ENCODE results near the gene FGGY.

FGGY gene

DNA sequence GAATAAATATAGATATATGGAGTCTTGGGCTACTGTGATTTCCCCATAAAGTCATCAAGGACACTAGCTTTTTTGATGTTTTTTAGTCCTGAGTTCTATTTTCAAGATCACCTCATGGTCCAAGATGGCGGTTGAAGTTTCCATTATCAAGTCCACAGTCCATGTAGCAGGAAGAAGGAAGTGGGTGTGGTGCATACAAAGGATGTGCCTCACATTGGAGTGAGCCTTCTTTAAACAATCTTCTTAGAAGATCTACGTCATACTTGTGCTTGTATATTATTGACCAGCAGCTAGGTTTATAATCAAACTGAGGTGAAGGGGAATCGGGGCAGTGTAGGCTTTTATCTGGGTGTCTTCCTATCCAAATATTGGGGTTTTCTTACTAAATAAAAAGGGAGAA lies 93.4 kb downstream of the FGGY start:
- TF ChIP-seq, protein P1, sequence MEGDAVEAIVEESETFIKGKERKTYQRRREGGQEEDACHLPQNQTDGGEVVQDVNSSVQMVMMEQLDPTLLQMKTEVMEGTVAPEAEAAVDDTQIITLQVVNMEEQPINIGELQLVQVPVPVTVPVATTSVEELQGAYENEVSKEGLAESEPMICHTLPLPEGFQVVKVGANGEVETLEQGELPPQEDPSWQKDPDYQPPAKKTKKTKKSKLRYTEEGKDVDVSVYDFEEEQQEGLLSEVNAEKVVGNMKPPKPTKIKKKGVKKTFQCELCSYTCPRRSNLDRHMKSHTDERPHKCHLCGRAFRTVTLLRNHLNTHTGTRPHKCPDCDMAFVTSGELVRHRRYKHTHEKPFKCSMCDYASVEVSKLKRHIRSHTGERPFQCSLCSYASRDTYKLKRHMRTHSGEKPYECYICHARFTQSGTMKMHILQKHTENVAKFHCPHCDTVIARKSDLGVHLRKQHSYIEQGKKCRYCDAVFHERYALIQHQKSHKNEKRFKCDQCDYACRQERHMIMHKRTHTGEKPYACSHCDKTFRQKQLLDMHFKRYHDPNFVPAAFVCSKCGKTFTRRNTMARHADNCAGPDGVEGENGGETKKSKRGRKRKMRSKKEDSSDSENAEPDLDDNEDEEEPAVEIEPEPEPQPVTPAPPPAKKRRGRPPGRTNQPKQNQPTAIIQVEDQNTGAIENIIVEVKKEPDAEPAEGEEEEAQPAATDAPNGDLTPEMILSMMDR (conservative IDR thresholded peaks at IDR 0.05), result no peak
- H3K27ac ChIP-seq, result no peak overlapping the region

DNA sequence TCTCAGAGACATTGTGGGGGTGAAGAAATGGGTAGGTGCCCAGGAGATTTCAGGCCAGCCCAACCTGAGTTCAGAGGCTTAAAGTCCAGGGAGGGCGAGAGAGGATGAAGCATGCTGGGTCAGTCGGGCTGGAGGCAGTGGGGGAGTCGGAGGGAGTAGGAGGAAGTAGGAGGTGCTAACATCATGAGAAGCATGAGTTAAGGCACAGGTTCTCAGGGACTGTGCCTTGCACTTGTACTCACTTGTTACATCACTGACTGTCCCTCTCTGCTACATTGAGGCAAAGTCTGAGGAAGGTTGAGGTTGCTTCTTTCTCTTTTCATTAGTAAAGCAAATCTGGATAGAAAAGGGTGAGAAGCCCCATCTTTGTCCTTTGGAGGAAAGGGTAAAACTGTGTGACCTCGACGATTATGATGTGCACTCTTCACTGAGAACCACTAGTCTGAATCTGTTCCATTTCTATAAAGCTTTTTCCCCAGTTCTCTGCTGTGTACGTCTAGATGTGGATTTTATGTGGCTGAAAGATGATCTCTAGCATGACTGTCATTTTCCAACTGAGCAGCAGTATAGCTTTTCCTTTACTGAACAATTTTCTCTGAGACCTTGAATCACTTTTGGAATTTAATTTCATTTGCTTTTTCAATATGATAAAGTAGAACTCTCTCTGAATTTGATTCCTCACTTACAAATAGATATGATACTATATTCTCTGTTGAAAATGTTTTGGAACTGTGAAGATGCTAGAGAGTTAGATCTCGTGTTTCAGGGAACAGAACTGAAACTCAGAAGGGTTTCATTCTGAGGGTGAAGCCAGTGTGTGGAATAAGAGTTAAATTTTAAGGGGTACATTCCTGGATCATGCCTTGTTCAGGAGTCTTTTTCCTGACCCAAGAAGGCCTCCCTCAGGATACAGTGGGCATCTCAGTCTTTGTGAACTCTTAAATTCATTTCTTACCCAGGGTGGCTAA lies 94.6 kb downstream of the FGGY start:
- TF ChIP-seq, protein P1 (conservative IDR thresholded peaks at IDR 0.05), result no peak
- H3K27ac ChIP-seq, result no peak overlapping the region

DNA sequence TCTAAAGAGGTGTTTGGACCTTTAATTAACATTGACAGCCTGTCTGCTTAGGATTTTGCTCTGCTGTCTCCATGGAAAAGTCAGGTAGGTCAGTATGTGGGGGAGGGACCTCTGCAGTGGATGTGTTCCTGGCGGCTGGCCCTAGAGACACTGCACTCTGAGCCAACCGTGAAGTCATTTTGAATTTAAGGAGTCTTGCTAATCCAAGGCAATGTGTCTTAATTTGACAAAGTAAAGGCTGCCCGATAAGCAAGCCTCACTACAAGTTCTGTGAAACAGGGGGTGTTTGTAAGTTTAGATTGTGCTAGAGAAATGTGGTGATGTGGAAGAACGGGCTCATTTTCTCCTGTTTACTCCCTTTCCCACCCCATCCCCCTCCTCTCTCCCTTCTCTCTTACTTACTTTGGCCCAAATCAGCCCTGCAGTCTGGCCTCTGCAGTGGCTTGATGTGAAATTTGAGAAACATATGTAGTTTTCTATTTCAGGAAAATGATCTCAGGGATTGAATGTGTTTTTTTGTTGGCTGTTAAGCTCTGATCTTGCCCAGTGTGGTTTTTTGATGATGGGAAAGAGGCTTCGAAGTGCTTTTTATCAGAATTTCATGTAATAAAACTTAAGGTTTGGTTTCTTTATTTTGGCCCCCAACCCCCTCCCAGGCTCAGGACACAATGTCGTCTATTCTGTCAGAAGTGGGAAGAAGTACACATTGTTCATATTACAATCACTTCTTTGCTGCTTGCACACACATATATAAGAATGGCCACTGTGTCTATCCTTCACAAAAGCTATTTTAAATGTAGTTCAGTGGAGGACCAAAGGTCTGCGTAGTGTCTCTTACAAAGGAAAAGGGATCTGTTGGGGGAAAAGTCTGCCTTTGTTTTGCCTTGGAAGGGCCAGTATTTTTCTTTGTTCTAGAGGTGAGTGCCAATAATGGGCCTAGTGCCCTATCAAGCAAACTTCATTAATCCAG lies 96.6 kb downstream of the FGGY start:
- TF ChIP-seq, protein P1 (conservative IDR thresholded peaks at IDR 0.05), result no peak
- H3K27ac ChIP-seq, result no peak overlapping the region

DNA sequence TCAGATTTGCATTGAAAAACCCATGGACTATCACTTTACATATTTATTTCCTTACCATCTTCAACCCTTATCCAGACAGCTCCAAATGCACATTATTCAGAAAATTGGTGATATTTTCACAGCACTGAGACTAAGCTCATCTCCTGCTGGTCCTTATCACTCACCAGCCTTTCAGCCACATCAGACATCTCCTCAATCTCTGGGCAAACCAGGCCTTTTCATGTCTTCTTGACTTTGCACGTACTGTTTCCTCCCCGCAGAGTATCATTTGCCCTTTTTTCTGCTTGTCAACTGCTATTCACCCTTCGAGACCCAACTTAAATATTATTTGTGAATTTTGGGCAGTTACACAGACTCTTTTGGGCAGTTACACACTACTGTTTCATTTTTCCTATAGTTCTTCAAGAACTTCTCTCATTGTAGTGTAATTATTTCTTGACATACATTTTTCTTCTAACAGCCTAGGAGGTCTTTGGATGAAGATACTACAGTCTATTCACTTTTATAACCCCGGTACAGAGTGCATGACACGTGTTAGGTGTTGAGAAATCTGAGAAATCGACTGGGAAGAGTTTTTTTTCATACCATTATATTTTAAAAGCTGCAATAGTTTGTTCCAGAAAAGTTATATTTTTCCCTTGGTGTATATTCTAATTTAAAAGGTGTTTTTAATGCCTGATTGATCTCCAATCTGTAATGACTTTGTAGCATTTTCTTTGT lies 98.0 kb downstream of the FGGY start:
- TF ChIP-seq, protein P1 (conservative IDR thresholded peaks at IDR 0.05), result no peak
- no peak overlapping the region for H3K27ac ChIP-seq

DNA sequence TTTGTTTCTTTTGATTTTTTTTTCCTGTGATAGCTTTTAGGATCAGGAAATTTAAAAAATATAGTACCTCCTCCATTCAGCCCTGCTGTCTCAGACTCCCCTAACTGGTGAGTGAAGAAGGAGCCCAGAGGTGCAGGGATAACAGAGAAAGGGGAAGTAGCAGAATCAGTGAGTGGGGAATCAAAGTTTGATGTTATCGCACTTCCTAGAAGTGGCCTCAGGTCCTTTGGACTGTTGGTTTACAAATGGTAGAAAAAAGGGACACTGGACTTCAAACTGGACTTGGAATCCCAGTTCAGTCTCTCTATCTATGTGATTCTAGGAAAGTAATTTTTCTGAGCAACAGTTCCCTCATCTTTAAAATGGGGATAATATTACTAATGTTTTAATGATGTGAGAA lies 99.5 kb downstream of the FGGY start:
- TF ChIP-seq, protein P1 (conservative IDR thresholded peaks at IDR 0.05), result no peak
- H3K27ac ChIP-seq, result no peak overlapping the region

DNA sequence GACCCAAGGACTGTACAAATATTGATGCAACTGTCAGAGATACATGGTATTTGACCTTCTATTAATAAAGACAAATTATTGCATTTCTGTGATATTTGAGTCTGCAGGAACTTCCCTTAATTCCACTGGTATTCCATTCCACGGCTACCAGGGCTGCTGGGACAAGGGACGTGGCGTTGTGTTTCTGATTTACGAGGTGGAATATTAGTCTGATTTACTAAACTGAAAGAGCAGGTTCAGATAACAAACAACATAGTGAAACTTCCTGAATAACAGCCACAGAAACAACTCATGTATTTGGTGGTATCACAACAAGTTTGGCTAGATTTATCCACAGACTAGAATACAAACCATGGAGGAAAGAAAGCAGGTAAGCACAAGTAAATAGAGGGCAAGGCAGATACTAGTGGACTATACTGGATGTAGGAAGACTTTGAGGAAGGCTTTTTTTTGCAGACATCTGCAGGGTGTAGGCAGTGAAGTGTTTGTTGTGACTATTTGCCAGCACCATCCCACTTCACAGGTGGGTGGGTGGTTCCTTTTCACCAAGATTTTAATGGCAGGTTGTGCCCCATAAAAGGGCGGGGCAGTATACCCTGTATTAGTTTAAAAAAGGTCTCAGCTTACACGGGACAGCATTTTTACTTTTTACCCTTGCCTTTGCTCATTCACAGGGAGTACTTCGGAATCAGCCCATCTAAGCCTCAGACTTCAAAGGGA lies 100.4 kb downstream of the FGGY start:
- TF ChIP-seq, protein P1 (conservative IDR thresholded peaks at IDR 0.05), result no peak
- no peak overlapping the region for H3K27ac ChIP-seq

All from VCaP (cell line).